C1 segment of cervical spinal cord (tissue), 14 donors: Measurements from ENCODE around the gene RAB40C.

Experiments
- DNase-seq, 14 donors: peaks; one replicate each; lab custom pipeline; 2025; lab: John Stamatoyannopoulos, UW

The RAB40C gene

DNA sequence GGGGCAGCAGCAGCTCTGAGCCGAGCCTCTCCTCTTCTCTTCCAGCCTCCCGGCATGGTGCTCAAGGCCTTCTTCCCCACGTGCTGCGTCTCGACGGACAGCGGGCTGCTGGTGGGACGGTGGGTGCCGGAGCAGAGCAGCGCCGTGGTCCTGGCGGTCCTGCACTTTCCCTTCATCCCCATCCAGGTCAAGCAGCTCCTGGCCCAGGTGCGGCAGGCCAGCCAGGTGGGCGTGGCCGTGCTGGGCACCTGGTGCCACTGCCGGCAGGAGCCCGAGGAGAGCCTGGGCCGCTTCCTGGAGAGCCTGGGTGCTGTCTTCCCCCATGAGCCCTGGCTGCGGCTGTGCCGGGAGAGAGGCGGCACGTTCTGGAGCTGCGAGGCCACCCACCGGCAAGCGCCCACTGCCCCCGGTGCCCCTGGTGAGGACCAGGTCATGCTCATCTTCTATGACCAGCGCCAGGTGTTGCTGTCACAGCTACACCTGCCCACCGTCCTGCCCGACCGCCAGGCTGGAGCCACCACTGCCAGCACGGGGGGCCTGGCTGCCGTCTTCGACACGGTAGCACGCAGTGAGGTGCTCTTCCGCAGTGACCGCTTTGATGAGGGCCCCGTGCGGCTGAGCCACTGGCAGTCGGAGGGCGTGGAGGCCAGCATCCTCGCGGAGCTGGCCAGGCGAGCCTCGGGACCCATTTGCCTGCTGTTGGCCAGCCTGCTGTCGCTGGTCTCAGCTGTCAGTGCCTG lies 15.7 kb upstream of the RAB40C start:
- DNase-seq, result no peak

DNA sequence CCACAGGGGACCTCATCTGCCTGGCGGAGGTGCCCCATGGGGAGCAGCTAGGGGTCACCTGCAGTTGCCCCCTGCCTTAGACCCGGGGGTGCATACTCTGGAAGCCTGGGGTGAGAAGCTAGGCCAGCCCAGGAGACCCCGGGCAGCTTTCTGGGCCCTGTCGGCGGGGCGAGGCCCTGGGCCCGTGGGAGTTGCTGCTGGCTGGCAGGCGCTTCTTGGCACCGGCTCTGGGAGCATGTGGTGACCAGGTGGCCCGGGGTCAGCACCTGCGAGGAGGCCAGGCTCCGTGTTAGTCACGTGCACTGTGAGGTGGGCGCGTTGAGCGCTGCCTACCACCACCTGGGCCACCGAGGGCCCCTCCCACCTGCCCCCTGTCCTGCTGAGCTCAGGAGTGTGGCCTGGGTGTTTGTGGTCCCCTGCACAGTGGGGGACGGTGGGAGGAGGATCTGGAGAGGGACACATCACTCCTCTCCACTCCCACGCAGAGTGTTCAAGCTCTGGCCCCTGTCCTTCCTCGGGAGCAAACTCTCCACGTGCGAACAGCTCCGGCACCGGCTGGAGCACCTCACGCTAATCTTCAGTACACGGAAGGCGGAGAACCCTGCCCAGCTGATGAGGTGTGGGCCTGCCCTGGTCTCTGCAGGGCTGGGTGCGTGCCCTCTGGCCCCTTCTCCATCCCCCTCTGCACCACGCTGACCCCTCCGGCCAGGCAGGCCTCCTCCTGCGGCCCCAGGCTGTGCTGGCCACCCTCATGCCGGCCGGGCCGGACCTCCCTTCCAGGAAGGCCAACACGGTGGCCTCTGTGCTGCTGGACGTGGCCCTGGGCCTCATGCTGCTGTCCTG lies 14.3 kb upstream of the RAB40C start:
- DNase-seq, result no peak

- DNase-seq, result no peak
These were observed 13.6 kb upstream of the RAB40C start for GRCh38 chr16:576197-576822.

- no peak for DNase-seq
These were observed 13.1 kb upstream of the RAB40C start for GRCh38 chr16:576823-577201.

GRCh38 chr16:577796-578195 lies 12.1 kb upstream of the RAB40C start:
- DNase-seq, result no peak

DNA sequence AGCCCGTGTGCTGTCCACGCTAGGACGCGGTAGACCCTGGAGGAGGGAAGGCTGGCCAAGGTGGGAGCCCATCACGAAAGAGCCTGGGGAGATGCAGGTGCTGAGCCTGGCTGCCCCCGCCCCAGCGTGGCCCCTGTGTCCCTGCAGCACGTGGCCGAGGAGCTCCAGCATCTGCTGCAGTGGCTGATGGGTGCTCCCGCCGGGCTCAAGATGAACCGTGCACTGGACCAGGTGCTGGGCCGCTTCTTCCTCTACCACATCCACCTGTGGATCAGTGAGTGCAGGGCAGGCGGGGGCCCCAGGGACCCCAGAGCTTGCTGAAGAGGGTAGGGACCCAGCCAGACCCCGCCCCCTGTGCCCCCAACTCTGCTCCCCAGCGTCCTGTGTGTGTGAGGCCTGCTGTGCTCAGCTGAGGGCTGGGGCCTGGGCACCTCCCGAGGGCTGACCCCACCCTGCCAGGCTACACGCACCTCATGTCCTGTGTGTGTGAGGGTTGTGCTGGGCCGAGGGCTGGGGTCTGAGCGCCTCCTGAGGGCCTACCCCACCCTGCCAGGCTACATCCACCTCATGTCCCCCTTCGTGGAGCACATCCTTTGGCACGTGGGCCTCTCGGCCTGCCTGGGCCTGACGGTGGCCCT lies 11.5 kb upstream of the RAB40C start:
- no peak for DNase-seq

DNA sequence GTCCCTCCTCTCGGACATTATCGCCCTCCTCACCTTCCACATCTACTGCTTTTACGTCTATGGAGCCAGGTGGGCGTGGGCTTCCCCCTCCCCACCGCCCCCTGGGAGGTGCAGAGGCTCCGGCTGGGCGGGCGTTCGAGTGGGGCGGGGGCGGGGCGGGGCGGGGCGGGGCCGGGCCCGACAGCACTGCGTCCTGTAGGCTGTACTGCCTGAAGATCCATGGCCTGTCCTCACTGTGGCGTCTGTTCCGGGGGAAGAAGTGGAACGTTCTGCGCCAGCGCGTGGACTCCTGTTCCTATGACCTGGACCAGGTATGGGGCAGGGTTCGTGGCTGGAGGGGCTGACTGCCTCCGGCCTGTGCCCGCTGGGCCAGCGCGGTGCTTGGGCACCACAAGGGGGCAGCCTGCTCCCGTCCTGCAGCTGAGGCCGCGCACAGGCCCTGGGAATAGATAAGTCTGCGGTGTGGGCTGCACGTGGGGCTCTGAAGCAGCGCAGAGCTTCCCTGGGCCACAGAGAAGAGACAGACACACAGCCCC lies 10.9 kb upstream of the RAB40C start:
- peak in 5 of 14 donors; percentile 11 to 49 (median 32) for DNase-seq

GRCh38 chr16:580141-580945 lies 9.5 kb upstream of the RAB40C start:
- DNase-seq, result no peak

- no peak for DNase-seq
These were observed 8.8 kb upstream of the RAB40C start for GRCh38 chr16:580946-581498.

GRCh38 chr16:582218-582613 lies 7.7 kb upstream of the RAB40C start:
- no peak for DNase-seq

DNA sequence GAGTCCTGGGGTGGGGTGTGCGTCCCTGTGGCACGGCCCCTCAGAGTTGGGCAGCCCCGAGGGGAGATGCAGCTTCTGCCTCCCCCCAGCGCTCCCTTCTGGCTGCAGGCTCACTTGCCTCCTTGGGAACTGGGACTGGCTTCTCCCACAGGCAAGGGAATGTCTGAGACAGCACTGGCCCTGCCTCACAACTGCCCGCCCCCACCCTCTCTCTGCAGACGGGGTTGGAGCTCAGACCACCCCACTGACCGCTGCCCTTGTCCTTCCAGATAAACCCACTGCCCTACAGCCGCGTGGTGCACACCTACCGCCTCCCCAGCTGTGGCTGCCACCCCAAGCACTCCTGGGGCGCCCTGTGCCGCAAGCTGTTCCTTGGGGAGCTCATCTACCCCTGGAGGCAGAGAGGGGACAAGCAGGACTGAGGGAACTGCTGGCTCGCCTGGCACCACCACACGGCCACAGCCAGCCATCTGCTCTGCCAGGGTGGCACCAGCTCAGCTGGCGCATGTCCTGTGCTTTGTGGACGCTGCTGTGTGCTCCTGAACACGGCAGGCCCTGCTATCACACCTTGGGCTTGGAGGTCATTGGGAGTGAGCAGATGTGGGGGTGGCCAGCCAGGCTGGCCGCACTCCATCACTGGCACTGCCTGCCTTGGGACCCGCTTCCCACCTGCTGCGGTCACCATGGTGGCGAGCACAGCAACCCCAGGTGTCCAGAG lies 7.1 kb upstream of the RAB40C start:
- DNase-seq, result peak in 1 of 14 donors; percentile 83

- DNase-seq, result no peak
These were observed 6.4 kb upstream of the RAB40C start for GRCh38 chr16:583470-583814.

- DNase-seq, result no peak
These were observed 5.9 kb upstream of the RAB40C start for GRCh38 chr16:583815-584591.

GRCh38 chr16:585351-585750 lies 4.5 kb upstream of the RAB40C start:
- peak in 1 of 14 donors; percentile 29 for DNase-seq

DNA sequence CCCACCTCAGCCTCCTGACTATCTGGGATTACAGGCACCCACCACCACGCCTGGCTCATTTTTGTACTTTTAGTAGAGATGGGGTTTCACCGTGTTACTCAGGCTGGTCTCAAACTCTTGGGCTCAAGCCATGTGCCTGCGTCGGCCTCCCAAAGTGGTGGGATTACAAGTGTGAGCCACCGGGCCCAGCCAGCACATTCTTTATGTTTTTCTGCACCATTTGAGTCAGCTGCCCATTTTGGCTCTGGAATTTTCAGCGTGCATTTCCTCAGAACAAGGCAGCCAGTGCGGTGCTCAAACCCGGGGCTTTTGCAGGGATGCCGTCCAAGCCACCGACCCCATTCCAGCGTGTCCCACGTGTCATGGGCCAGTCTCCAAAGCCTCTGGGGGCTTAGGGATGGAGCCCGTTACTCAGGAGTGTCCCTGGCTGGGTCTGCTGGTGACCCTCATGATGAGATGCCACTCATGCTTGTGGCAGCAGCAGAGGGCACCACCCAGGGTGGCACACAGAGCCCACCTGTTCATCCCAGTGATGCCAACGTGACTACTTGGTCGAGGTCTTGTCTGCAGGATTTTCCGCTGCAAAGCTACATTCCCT lies 3.7 kb upstream of the RAB40C start:
- DNase-seq, result no peak

DNA sequence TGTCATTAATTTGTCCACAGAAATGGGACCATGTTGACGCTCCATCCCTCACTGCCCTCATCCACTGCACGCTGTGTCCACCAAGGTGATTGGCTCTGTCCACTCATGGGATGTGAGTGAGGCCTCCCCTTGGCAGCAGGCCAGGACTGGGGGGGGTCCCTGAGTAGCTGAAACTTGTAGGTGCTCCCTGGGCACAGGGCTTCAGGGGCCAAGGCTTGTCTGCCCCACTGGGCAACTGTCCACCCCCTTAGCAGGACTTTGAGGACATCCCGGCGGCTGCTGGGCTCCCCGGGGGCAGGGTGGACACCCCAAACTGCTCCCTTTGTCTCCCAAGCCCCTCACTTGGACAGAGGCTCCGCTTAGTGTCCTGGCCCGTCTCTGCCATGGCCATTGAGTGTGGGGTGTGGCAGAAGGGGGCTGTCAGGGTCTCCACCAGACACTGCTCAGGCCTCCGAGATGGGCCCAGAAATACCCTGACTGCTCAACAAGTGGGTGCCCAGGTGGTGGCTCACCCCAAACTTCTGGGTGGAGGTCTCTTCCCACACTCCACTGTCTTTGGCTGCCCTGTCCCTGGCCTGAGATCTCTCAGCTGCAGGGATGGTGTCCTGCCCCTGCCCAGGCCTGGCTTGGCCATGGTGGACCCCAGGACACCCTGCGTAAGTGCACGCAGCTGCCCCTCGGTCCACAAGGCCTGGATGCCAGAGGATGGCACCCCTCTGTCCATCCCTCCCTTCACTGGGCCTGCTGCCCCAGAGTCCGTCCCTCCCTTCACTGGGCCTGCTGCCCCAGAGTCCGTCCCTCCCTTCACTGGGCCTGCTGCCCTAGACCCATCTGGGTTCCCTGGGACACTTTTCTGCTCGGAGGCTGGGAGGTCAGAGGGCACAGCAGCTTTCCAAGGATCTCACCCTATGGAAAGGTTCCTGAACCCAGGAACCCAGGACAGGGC lies 2.9 kb upstream of the RAB40C start:
- DNase-seq, result no peak

DNA sequence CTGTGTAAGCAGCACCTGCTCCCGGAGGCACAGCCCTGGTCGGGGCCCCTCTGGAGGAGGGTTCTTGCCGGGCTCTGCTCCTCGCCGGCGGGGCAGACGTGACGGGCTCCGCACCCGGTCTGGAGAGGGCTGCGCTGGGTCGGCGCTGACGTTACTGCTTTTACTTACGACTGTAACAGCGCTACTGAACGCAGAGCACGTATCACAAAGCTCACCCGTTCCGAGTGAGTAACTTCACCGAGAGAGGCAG lies 1.3 kb upstream of the RAB40C start:
- no peak for DNase-seq
